ENCODE measurements around the gene KLHL4. TPM values are rescaled to one million over a fixed set of nuclear protein-coding genes. Genes with fewer than 3 reads are reported as not detected.

Gene KLHL4
- total and polyA plus RNA-seq, 2 of the 8 experiments (the other 6 are each of a cell fraction or from before 2014, with no cell fraction given): 8.8 to 16.0 TPM

GRCh38 chrX:87489071-87489470 is 28.5 kb upstream of the KLHL4 start:
- no peak overlapping the region for H2AK5ac ChIP-seq (ENCODE audit: low read depth, low read length)
- H4K20me1 ChIP-seq (replicated peaks in 1 of 2; ENCODE audit: control insufficient read depth in 1 of 2, insufficient read depth in 2 of 2, low read length in 2 of 2): no peaks in the 10 kb centered on the region
- H2BK12ac ChIP-seq (ENCODE audit: low read depth, low read length): no peak overlapping the region
- ChIA-PET CTCF (ENCODE audit: partially characterized antibody) (no interaction called here), POLR2A (ENCODE audit: partially characterized antibody) (no interaction called here)
- H3K9ac ChIP-seq (replicated peaks in 1 of 4; ENCODE audit: extremely low read depth in 1 of 4, low read depth in 3 of 4, low read length in 3 of 4): no peak overlapping the region
- FAIRE-seq: no peak
- no peak overlapping the region for H3K18ac ChIP-seq (ENCODE audit: extremely low read depth, low read length)
- H3K79me2 ChIP-seq (ENCODE audit: control insufficient read depth in 1 of 2, insufficient read depth in 2 of 2, low read length in 2 of 2): no peaks in the 10 kb centered on the region
- H3K23ac ChIP-seq (ENCODE audit: insufficient read length): no peak overlapping the region
- H3K9me3 ChIP-seq (ENCODE audit: insufficient read depth in 2 of 2, low read depth in 1 of 2, low read length in 1 of 2): no peaks in the 10 kb centered on the region
- H2AFZ ChIP-seq (ENCODE audit: low read length): no peak overlapping the region
- H2BK120ac ChIP-seq (replicated peaks; ENCODE audit: low read depth, low read length): no peak overlapping the region
- H2BK20ac ChIP-seq (ENCODE audit: low read length): no peak overlapping the region
- WGBS, 2 experiments (ENCODE audit: extremely low coverage in 1 of 2, insufficient coverage in 1 of 2, insufficient read length in 1 of 2, insufficient replicate concordance in 2 of 2, low coverage in 1 of 2, low lambda C conversion rate in 2 of 2, missing lambda C conversion rate in 1 of 2): 72% methylated on average over 2 of the region's 2 CpGs; no CpG with 5 or more reads in 1 of the 2 experiments
- no peak overlapping the region for H3K14ac ChIP-seq (ENCODE audit: insufficient read length)
- TF ChIP-seq MAFK (IDR thresholded peaks at IDR 0.05; ENCODE audit: low read depth, low read length) (no peak), SUZ12 (IDR thresholded peaks at IDR 0.05; ENCODE audit: low read length) (no peak), TBP (IDR thresholded peaks at IDR 0.05; ENCODE audit: low read depth, low read length) (no peak), NANOG (IDR thresholded peaks at IDR 0.05; ENCODE audit: insufficient read depth, low read depth, low read length, poor library complexity, severe bottlenecking) (no peak), BCL11A (IDR thresholded peaks at IDR 0.05; ENCODE audit: low read depth in 2 of 2, low read length in 2 of 2) (no peak), GTF2F1 (IDR thresholded peaks at IDR 0.05; ENCODE audit: borderline replicate concordance, low read depth, low read length) (no peak), TAF7 (optimal IDR thresholded peaks at IDR 0.05; ENCODE audit: borderline replicate concordance, low read depth, low read length) (no peak), POLR2AphosphoS5 (IDR thresholded peaks at IDR 0.05; ENCODE audit: low read depth, low read length) (no peak), BACH1 (IDR thresholded peaks at IDR 0.05; ENCODE audit: low read length) (no peak), TAF1 (IDR thresholded peaks at IDR 0.05; ENCODE audit: low read depth, low read length) (no peak), KDM1A (IDR thresholded peaks at IDR 0.05; ENCODE audit: borderline replicate concordance, low read length) (no peak), PHF8 (conservative IDR thresholded peaks at IDR 0.05; ENCODE audit: low read depth, low read length) (no peak), BRCA1 (IDR thresholded peaks at IDR 0.05; ENCODE audit: low read depth, low read length) (no peak), YY1 (IDR thresholded peaks at IDR 0.05; ENCODE audit: low read depth, low read length) (no peak)
- no peak overlapping the region for H4K8ac ChIP-seq (ENCODE audit: extremely low read depth, insufficient read depth, low read length)
- H3K79me1 ChIP-seq (ENCODE audit: low read depth, low read length): no peaks in the 10 kb centered on the region
- no peaks in the 10 kb centered on the region for H3K23me2 ChIP-seq (ENCODE audit: low read depth, low read length)
- no peak overlapping the region for H3K4ac ChIP-seq (replicated peaks; ENCODE audit: insufficient read length, low read depth, low read length)
- DNase-seq (ENCODE audit: low read depth in 1 of 2, low spot score in 2 of 2): no peak
- no peak overlapping the region for H2BK5ac ChIP-seq (ENCODE audit: low read depth, low read length)
- H3K27ac ChIP-seq (ENCODE audit: low read depth, low read length): no peak overlapping the region
- H3K4me1 ChIP-seq (replicated peaks in 1 of 4; ENCODE audit: control insufficient read depth in 3 of 4, insufficient read depth in 4 of 4, low read length in 3 of 4): no peaks in the 10 kb centered on the region
- H4K91ac ChIP-seq (replicated peaks; ENCODE audit: insufficient read length, low read length): no peak overlapping the region
- no peak overlapping the region for H3K4me3 ChIP-seq (ENCODE audit: extremely low read depth in 1 of 4, insufficient read depth in 2 of 4, low read depth in 3 of 4, low read length in 4 of 4)
- no peaks in the 10 kb centered on the region for H3K36me3 ChIP-seq (ENCODE audit: control insufficient read depth in 2 of 4, insufficient read depth in 4 of 4, low read length in 3 of 4)
- no peak overlapping the region for H3K56ac ChIP-seq (replicated peaks; ENCODE audit: insufficient read length, low read depth, low read length)
- no peak overlapping the region for H2BK15ac ChIP-seq (ENCODE audit: low read length)
- no peaks in the 10 kb centered on the region for H3K27me3 ChIP-seq (replicated peaks in 1 of 4; ENCODE audit: control insufficient read depth in 3 of 4, extremely low read depth in 1 of 4, insufficient read depth in 3 of 4, low read length in 3 of 4)
- no peak overlapping the region for H4K5ac ChIP-seq (ENCODE audit: insufficient read length, low read depth, low read length)
- H3K4me2 ChIP-seq (ENCODE audit: insufficient read depth in 1 of 2, low read depth in 2 of 2, low read length in 2 of 2): no peak overlapping the region
